SK-N-SH (cell line): Measurements from ENCODE around the gene SLC6A16. TPM values are rescaled to one million over a fixed set of nuclear protein-coding genes. Genes with fewer than 3 reads are reported as not detected.

Experiments
- CTCF ChIA-PET: fragments of 300-600, 350-600 bp; formaldehyde crosslinking; extraction: SDS; loops from one replicate; lab custom pipeline; 2021; lab: Yijun Ruan, JAX
- POLR2A ChIA-PET: fragments of 350-600 bp; sonication (Branson Sonifier 250); formaldehyde crosslinking; extraction: SDS; loops from one replicate; lab custom pipeline; 2020; ENCODE audit warnings: antibody characterized with exemption, inconsistent platforms; lab: Yijun Ruan, JAX
- DNase-seq: peaks from one replicate; pipeline ENCODE4 v3.0.0; 2012
- H2AFZ ChIP-seq: fragments of 200-600 bp; sonication (generic); 2 replicates; pipeline ENCODE4 v1.8.1; 2016; ENCODE audit warnings: antibody characterized with exemption, mild to moderate bottlenecking, low read depth
- H3F3A ChIP-seq: fragments of 200-600 bp; sonication (generic); replicated peaks from 2 replicates; pipeline ENCODE3; 2016; ENCODE audit warnings: antibody characterized with exemption, mild to moderate bottlenecking; ENCODE audit not compliant: insufficient read depth
- H3K27ac ChIP-seq, 2 experiments: fragments of 200-500 bp in 1 of 2; fragments of 200-600 bp in 1 of 2; sonication (Bioruptor generic) in 1 of 2; sonication (generic), shearing (Covaris generic) in 1 of 2; 2 replicates each; pipeline versions ENCODE4 v1.5.1 to v1.6.1; 2014 to 2016; ENCODE audit warnings: low read depth in 2 of 2, inconsistent platforms in 1 of 2, low read length in 1 of 2, mild to moderate bottlenecking in 1 of 2, mixed read lengths in 1 of 2
- H3K27me3 ChIP-seq: fragments of 200-600 bp; sonication (generic), shearing (Covaris generic); 2 replicates; pipeline ENCODE4 v1.6.1; 2016; ENCODE audit warnings: mixed run types; ENCODE audit not compliant: insufficient read depth
- H3K36me3 ChIP-seq, 2 experiments: fragments of 200-500 bp in 1 of 2; fragments of 200-600 bp in 1 of 2; sonication (Bioruptor generic) in 1 of 2; sonication (generic) in 1 of 2; replicated peaks in 1 of 2; 2 replicates each; pipeline versions ENCODE3 to v1.5.1; 2014 to 2016; ENCODE audit warnings: low read length in 1 of 2, mild to moderate bottlenecking in 1 of 2; ENCODE audit not compliant: insufficient read depth in 2 of 2, control insufficient read depth in 1 of 2
- H3K4me1 ChIP-seq, 2 experiments: fragments of 200-500 bp in 1 of 2; fragments of 200-600 bp in 1 of 2; sonication (Bioruptor generic) in 1 of 2; sonication (generic), shearing (Covaris generic) in 1 of 2; 2 replicates each; pipeline versions ENCODE4 v1.5.1 to v1.6.1; 2014 to 2016; ENCODE audit warnings: low read depth in 1 of 2, low read length in 1 of 2, mixed run types in 1 of 2; ENCODE audit not compliant: insufficient read depth in 2 of 2, control insufficient read depth in 1 of 2
- H3K4me2 ChIP-seq: fragments of 200-600 bp; sonication (generic), shearing (Covaris generic); 2 replicates; pipeline ENCODE4 v1.6.1; 2017; ENCODE audit warnings: mixed run types
- H3K4me3 ChIP-seq, 2 experiments: fragments of 200-500 bp in 1 of 2; fragments of 200-600 bp in 1 of 2; sonication (Bioruptor generic) in 1 of 2; sonication (generic), shearing (Covaris generic) in 1 of 2; 2 replicates each; pipeline versions ENCODE4 v1.5.1 to v1.8.1; 2014 to 2016; ENCODE audit warnings: low read depth in 2 of 2, inconsistent platforms in 1 of 2, low read length in 1 of 2, mild to moderate bottlenecking in 1 of 2, mixed read lengths in 1 of 2, moderate library complexity in 1 of 2
- H3K79me2 ChIP-seq: fragments of 200-600 bp; sonication (generic); 2 replicates; pipeline ENCODE4 v1.8.1; 2017; ENCODE audit warnings: mild to moderate bottlenecking; ENCODE audit not compliant: insufficient read depth
- H3K9ac ChIP-seq: fragments of 200-600 bp; sonication (generic); 2 replicates; pipeline ENCODE4 v1.6.1; 2017; ENCODE audit warnings: mixed run types
- H3K9me2 ChIP-seq: fragments of 200-600 bp; sonication (generic); 2 replicates; pipeline ENCODE4 v1.6.1; 2017; ENCODE audit warnings: mixed run types
- H3K9me3 ChIP-seq: fragments of 200-600 bp; sonication (generic); 2 replicates; pipeline ENCODE4 v1.6.1; 2017; ENCODE audit warnings: mixed run types, mild to moderate bottlenecking, moderate library complexity
- H4K20me1 ChIP-seq: fragments of 200-600 bp; sonication (generic); 2 replicates; pipeline ENCODE4 v1.6.1; 2017; ENCODE audit warnings: mild to moderate bottlenecking, mixed run types; ENCODE audit not compliant: insufficient read depth
- CTCF ChIP-seq: fragments of 200-600 bp; sonication (generic); IDR thresholded peaks from 2 replicates; pipeline ENCODE4 v1.6.1; 2017; ENCODE audit warnings: antibody characterized with exemption, mild to moderate bottlenecking, moderate library complexity
- EZH2phosphoT487 ChIP-seq: fragments of 200-600 bp; sonication (generic); IDR thresholded peaks from 2 replicates; pipeline ENCODE4 v1.6.1; 2017; ENCODE audit warnings: low read depth, mixed run types, mild to moderate bottlenecking, antibody characterized with exemption, moderate library complexity, borderline replicate concordance
- FOXJ3 ChIP-seq: sonication (generic); formaldehyde crosslinking; IDR thresholded peaks from 2 replicates; pipeline ENCODE4 v1.5.1; 2020; ENCODE audit warnings: mild to moderate bottlenecking, missing genetic modification reagents
- GATA2 ChIP-seq: sonication (generic); formaldehyde crosslinking; IDR thresholded peaks from 2 replicates; pipeline ENCODE4 v1.5.0; 2020; ENCODE audit warnings: mild to moderate bottlenecking, missing genetic modification reagents
- MEF2A ChIP-seq: IDR thresholded peaks from 2 replicates; pipeline ENCODE4 v1.4.0; 2012; ENCODE audit warnings: low read depth, borderline replicate concordance
- NFIC ChIP-seq: IDR thresholded peaks from 2 replicates; pipeline ENCODE4 v1.4.0; 2012; ENCODE audit warnings: borderline replicate concordance
- POLR2AphosphoS5 ChIP-seq: IDR thresholded peaks from 2 replicates; pipeline ENCODE4 v1.6.1; 2012; ENCODE audit warnings: low read depth, low read length
- RCOR1 ChIP-seq: fragments of 150-350 bp; IDR thresholded peaks from 2 replicates; pipeline ENCODE4 v1.6.1; 2017; ENCODE audit warnings: antibody characterized with exemption, low read length
- RFX5 ChIP-seq: IDR thresholded peaks from 2 replicates; pipeline ENCODE4 v1.6.1; 2012; ENCODE audit warnings: mild to moderate bottlenecking, improper control_type of control experiment, low read length
- YY1 ChIP-seq: IDR thresholded peaks from 2 replicates; pipeline ENCODE4 v1.4.0; 2012; ENCODE audit warnings: low read depth, mild to moderate bottlenecking
- WGBS: methylation state at CpG from one replicate; pipeline ENCODE4 v1.1.6; 2017; ENCODE audit warnings: low lambda C conversion rate; 5-methylcytosine and 5-hydroxymethylcytosine counted together
- polyA plus RNA-seq, 3 experiments: library from polyadenylated mRNA; depleted of rRNA; stranded (reverse); fragments of >200 nt; gene quantifications; 2 replicates each; pipeline ENCODE4 v1.2.3, GENCODE V29; 2012
- TF ChIP-seq, protein P1 (sequence below): IDR thresholded peaks from 2 replicates; pipeline ENCODE4 v1.6.1; 2012; ENCODE audit warnings: mild to moderate bottlenecking, low read depth, low read length, moderate library complexity
- TF ChIP-seq, protein P2 (sequence below): IDR thresholded peaks from 2 replicates; pipeline ENCODE4 v1.4.0; 2012; ENCODE audit warnings: low read depth, borderline replicate concordance

SLC6A16 gene
- polyA plus RNA-seq, 1 of the 3 experiments (the other 2 are of a cell fraction), result 0.33 TPM

DNA sequence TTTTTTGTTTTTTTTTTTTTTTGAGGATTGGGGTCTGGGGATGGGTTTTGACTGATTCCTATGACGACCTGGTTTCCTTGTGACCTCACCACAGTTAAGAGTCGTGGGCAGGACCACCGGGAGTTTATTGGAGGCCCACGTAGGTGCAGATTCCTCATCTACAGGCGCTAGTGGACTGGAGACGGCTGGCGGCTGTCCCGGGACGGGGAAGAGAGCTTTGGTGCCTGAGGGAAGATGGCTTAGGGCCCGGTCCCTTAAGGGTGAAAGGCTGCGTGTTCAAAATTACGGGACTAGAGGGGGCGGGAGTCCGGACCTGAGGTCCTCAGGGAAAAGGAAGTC, 37.9 kb upstream of the SLC6A16 start:
- DNase-seq, result peak; percentile 48
- Histone ChIP-seq H3K79me2 (peaks cover 39% of the 10 kb centered on the region), H3K36me3 (peaks cover 4 to 16% of the 10 kb centered on the region in 2 experiments), H3K27ac (peak overlapping the region; percentile 34 to 86), H3F3A (peaks cover 4% of the 10 kb centered on the region), H3K4me1 (no peaks in the 10 kb centered on the region; a peak in 1 of 4 replicates), H3K9ac (peak overlapping the region; percentile 99), H3K9me3 (no peaks in the 10 kb centered on the region), H2AFZ (peak overlapping the region; percentile 91), H3K9me2 (no peaks in the 10 kb centered on the region), H3K4me3 (peak overlapping the region; percentile 64 to 91), H3K27me3 (no peaks in the 10 kb centered on the region), H4K20me1 (no peaks in the 10 kb centered on the region), H3K4me2 (peak overlapping the region; percentile 94)
- TF ChIP-seq RCOR1, result no peak
- TF ChIP-seq CTCF, result no peak
- CTCF ChIA-PET, result interaction anchor here (0.8 to 1.2 kb wide), 2 partner anchors 13 to 80 kb away, joined by 3 read pairs; no protein-coding TSS in a partner anchor
- 1% methylated on average over 14 of the region's 14 CpGs for WGBS
- POLR2A ChIA-PET, result no interaction called here

DNA sequence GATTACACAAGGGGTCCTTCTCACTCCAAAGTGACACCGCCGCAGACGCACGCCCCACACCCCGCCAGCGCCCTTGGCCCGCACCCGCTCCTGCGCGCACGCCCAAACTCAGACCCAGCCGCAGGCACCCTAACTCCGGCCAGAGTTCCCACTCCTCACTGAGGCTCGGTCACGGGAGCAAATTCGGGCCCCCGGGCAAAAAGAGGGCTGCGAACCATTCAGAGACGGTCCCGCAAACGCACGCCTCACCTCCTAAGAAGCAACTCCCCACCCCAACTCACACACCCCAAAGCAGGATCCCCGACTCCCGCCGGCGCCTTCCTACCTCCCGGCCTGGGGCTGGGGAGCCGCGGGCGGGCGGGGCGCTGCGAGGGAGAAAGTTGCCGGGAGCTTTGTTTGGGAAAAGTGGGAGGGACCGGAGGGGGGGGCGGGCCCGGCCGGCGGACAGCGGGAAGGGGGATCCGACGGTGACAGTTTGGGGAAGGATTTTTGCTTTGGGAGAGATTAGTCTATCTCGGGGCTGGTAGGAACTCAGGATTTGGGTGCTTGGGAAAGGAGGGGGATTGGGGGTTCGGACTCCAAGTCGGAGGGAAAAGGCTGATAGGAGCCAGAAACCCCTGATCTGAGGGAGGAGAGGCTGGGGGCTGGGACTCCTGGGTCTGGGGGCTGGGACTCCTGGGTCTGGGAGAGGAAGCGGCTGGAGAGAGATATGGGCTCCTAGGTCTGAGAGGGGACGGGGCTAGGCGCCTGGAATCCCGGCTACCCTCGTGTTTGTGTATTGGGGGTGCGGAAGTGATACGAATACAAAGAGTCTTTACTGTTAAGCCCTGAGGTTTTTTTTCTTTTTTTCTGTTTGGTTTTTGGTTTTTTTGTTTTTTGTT, 37.3 kb upstream of the SLC6A16 start, which contains the start of gene TEAD2:
Gene TEAD2, minus strand, starts transcription at position 369 of the 881 bp plus-strand sequence. CDS start 2,341 bp downstream, outside the sequence.
- no peaks in the 10 kb centered on the region for H3K27me3 ChIP-seq
- WGBS, result 1% methylated on average over 49 of the region's 52 CpGs
- CTCF ChIA-PET, result interaction anchor here (0.8 kb wide), 1 partner anchor 12 kb away, joined by 3 read pairs; no protein-coding TSS in a partner anchor
- peaks cover 4 to 21% of the 10 kb centered on the region in 2 experiments for H3K36me3 ChIP-seq
- no peaks in the 10 kb centered on the region for H3K9me2 ChIP-seq
- peak within 1 kb of the TSS; percentile 64 to 91 for H3K4me3 ChIP-seq
- peaks cover 4% of the 10 kb centered on the region for H3F3A ChIP-seq
- peak within 1 kb of the TSS; percentile 91 for H2AFZ ChIP-seq
- H3K9ac ChIP-seq, result peak within 1 kb of the TSS; percentile 99
- H3K79me2 ChIP-seq, result peaks cover 39% of the 10 kb centered on the region
- no peaks in the 10 kb centered on the region for H4K20me1 ChIP-seq
- peak; percentile 69 for DNase-seq
- H3K27ac ChIP-seq, result peak within 1 kb of the TSS; percentile 68 to 86
- POLR2A ChIA-PET, result no interaction called here
- H3K4me2 ChIP-seq, result peak within 1 kb of the TSS; percentile 94
- H3K4me1 ChIP-seq, result no peaks in the 10 kb centered on the region; a peak in 1 of 4 replicates
- TF ChIP-seq RCOR1 (no peak), EZH2phosphoT487 (no peak), POLR2AphosphoS5 (peak; percentile 75)
- no peaks in the 10 kb centered on the region for H3K9me3 ChIP-seq

DNA sequence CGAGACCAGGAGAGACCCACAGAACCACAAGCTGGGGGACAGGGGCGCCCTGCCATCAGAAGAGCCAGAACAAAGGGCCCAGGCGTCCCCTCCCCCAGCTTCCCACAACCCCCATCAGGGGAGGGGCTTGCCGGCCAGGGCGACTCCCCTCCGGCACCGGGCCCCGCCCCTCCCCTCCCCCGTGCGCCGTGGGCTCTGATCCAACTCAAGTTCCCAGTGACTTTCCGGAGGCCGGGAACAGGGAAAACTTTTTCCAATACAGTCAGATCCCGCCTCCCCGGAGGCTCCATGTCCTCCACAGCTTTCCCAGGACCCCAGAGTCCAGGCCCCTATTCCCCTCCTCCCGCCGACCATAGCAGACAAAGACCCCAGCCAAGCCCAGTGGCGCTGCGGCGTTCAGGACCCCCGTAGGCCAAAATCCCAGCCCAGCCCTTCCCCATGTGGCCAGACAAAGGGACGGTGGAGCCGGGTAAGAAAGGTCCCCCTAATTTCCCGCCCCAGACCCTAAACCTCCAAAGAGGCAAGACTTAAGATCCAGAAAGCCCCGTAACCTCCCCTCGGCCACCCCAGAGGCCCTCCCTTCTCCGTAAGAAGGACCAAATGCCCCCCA, 36.6 kb upstream of the SLC6A16 start:
- Histone ChIP-seq H3K79me2 (peaks cover 39% of the 10 kb centered on the region), H3K4me3 (peak overlapping the region; percentile 64 to 91), H3K4me1 (no peaks in the 10 kb centered on the region; a peak in 1 of 4 replicates), H4K20me1 (no peaks in the 10 kb centered on the region), H3K9me3 (no peaks in the 10 kb centered on the region), H3K4me2 (peak overlapping the region; percentile 94), H3K27me3 (no peaks in the 10 kb centered on the region), H3F3A (peaks cover 4% of the 10 kb centered on the region), H3K9me2 (no peaks in the 10 kb centered on the region), H3K9ac (peak overlapping the region; percentile 99), H3K27ac (peak overlapping the region; percentile 68 to 86), H3K36me3 (peaks cover 4 to 21% of the 10 kb centered on the region in 2 experiments), H2AFZ (peak overlapping the region; percentile 91)
- WGBS, result 2% methylated on average over 13 of the region's 27 CpGs
- POLR2A ChIA-PET, result interaction anchor here (0.7 kb wide), 1 partner anchor 90 kb away, joined by 3 read pairs; no protein-coding TSS in a partner anchor
- CTCF ChIA-PET, result no interaction called here
- peak; percentile 79 for DNase-seq
- TF ChIP-seq RFX5 (no peak), YY1 (no peak), MEF2A (no peak), NFIC (peak; percentile 90), GATA2 (CRISPR knock-in tag) (no peak), FOXJ3 (no peak)
- TF ChIP-seq, protein P1, sequence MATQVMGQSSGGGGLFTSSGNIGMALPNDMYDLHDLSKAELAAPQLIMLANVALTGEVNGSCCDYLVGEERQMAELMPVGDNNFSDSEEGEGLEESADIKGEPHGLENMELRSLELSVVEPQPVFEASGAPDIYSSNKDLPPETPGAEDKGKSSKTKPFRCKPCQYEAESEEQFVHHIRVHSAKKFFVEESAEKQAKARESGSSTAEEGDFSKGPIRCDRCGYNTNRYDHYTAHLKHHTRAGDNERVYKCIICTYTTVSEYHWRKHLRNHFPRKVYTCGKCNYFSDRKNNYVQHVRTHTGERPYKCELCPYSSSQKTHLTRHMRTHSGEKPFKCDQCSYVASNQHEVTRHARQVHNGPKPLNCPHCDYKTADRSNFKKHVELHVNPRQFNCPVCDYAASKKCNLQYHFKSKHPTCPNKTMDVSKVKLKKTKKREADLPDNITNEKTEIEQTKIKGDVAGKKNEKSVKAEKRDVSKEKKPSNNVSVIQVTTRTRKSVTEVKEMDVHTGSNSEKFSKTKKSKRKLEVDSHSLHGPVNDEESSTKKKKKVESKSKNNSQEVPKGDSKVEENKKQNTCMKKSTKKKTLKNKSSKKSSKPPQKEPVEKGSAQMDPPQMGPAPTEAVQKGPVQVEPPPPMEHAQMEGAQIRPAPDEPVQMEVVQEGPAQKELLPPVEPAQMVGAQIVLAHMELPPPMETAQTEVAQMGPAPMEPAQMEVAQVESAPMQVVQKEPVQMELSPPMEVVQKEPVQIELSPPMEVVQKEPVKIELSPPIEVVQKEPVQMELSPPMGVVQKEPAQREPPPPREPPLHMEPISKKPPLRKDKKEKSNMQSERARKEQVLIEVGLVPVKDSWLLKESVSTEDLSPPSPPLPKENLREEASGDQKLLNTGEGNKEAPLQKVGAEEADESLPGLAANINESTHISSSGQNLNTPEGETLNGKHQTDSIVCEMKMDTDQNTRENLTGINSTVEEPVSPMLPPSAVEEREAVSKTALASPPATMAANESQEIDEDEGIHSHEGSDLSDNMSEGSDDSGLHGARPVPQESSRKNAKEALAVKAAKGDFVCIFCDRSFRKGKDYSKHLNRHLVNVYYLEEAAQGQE, result peak; percentile 68; the same call in 1 of the 2 replicates
- TF ChIP-seq, protein P2, sequence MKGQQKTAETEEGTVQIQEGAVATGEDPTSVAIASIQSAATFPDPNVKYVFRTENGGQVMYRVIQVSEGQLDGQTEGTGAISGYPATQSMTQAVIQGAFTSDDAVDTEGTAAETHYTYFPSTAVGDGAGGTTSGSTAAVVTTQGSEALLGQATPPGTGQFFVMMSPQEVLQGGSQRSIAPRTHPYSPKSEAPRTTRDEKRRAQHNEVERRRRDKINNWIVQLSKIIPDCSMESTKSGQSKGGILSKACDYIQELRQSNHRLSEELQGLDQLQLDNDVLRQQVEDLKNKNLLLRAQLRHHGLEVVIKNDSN, result no peak
